ENCODE data around the gene RNU1-2.

GRCh38 chr1:16927256-16927655 lies 31.5 kb downstream of the RNU1-2 start:
- TF ChIP-seq CTCF (IDR thresholded peaks at IDR 0.05 in 4 of 5, conservative IDR thresholded peaks at IDR 0.05 in 1 of 5): no peak
- no peak for TF ChIP-seq POLR2A (IDR thresholded peaks at IDR 0.05)

Data from gastrocnemius medialis (tissue), 4 donors.